Omental fat pad (tissue), 4 donors: ENCODE measurements around the gene TBC1D5. TPM values are rescaled to one million over a fixed set of nuclear protein-coding genes. Genes with fewer than 3 reads are reported as not detected.
"Not testable (repeated sequence)": the region's sequence is repeated elsewhere in the genome, so short reads cannot be mapped to it uniquely, and the experiment has no call there.

Experiments used
- ATAC-seq: fragments of 150-250 bp; one replicate; pipeline ENCODE4 v1.9.1; 2016; ENCODE audit warnings: mild to moderate bottlenecking, moderate library complexity; ENCODE audit not compliant: low FRiP score
- DNase-seq: peaks from one replicate; pipeline ENCODE4 v3.0.0-alpha.2; 2019; ENCODE audit warnings: low spot score
- total RNA-seq, 4 donors: library from RNA; depleted of rRNA; stranded (reverse); fragments of >200 nt; gene quantifications; one replicate each; pipeline ENCODE4 v1.1.0, GENCODE V29; 2016
- TF ChIP-seq, protein P1 (sequence below), 3 donors: fragments of 450-650 bp; IDR thresholded peaks; one replicate each; pipeline ENCODE4 v1.5.1; 2016 to 2017; ENCODE audit warnings: antibody characterized with exemption in 3 of 3, mild to moderate bottlenecking in 3 of 3, moderate library complexity in 2 of 3

The TBC1D5 gene
- total RNA-seq, 4 donors from 2014 or later = 56.8 to 92.5 (median 74.8) TPM

DNA sequence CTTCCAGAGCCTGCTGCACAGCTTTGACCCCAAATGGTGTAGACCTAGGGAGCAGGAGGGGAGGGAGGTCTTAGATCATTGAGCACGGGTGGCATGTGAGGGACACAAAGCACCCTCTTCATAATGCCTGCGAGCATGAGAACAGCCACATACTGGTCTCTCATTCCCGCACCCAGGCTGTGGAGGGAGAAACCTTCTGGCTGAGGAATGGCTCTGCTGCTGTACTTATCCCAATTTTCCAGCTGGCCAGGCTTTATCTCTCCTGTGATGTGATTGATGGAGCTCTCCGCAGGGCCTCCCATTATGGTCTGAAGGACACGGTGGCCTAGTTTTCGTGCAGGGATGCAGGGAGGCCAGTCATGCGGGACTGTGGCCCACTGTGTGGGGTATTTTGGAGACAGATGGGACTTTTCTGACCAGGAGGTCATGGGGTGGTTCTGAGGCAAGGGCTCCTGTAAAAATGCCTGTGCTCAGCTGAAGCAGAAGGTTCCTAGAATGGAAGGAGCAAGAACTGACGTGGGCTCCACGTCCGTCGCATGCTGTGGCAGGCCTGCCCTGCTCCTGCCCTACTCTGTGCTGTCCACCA is 606.2 kb downstream of the TBC1D5 start:
- DNase-seq (no peak), ATAC-seq (no peak)
- TF ChIP-seq, protein P1, sequence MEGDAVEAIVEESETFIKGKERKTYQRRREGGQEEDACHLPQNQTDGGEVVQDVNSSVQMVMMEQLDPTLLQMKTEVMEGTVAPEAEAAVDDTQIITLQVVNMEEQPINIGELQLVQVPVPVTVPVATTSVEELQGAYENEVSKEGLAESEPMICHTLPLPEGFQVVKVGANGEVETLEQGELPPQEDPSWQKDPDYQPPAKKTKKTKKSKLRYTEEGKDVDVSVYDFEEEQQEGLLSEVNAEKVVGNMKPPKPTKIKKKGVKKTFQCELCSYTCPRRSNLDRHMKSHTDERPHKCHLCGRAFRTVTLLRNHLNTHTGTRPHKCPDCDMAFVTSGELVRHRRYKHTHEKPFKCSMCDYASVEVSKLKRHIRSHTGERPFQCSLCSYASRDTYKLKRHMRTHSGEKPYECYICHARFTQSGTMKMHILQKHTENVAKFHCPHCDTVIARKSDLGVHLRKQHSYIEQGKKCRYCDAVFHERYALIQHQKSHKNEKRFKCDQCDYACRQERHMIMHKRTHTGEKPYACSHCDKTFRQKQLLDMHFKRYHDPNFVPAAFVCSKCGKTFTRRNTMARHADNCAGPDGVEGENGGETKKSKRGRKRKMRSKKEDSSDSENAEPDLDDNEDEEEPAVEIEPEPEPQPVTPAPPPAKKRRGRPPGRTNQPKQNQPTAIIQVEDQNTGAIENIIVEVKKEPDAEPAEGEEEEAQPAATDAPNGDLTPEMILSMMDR (IDR thresholded peaks at IDR 0.05) = no peak

DNA sequence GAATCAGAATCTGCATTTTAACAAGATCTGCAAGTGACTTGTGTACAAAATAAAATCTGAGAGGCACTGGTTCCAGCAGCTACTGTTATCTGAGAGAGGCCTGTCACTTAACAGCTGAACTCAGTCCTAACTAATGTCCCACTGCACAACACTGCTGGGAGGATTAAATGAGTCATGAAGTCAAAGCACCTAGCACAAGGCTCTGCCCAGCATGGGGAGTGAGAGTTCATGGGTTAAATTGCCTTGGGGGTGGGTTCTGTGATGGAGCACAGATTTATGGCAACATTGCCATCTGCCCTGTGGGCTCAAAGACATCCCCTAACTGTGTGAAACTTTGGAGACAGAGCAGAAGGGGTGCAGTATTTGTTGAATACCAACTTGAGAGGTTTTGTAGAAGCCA is 606.7 kb downstream of the TBC1D5 start:
- ATAC-seq = no peak
- TF ChIP-seq, protein P1 (IDR thresholded peaks at IDR 0.05) = no peak
- DNase-seq = no peak

DNA sequence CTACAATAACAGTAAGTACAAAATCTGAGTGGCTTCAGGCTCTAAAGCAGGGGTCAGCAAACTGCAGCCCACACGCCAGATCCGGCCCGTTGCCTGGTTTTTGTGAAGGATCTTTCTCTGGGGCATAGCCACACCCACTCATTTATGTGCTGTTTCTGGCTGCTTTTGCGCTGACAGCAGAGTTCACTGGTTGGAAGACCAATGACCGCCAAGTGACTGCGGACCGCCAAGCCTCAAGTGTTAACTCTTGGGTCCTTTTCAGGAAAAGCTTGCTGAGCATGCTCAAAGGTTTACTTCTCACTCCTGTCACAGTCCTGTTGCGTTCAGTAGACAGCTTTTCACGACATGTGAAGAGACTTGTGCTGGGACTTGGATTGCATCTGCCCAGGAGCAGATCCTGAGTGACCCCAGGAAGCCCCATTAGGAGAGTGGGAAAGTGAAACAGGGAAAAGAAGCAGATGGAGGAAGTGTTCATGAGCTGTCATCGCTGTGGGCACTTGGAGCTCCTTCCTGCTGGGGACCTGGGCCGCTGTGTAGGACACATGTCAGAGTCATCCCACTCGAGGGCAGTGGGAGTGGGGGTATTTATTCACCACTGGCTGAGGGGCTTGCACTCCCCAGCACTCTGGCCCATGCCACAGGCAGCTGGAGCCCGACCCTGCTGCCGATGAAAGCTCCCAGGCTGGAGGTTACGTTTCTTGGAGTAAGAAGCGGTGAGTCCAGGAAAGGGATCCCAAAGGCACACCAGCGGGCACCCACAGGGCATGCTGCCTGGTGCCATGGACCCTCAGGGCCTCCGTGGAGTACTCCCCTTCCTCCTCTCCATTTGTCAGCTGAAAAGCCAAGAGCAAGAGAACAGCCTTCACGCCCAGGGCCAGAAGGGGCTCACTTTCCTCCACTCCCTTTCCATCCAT is 608.5 kb downstream of the TBC1D5 start:
- no peak for DNase-seq
- TF ChIP-seq, protein P1 (IDR thresholded peaks at IDR 0.05) = no peak
- ATAC-seq = peak; percentile 15

DNA sequence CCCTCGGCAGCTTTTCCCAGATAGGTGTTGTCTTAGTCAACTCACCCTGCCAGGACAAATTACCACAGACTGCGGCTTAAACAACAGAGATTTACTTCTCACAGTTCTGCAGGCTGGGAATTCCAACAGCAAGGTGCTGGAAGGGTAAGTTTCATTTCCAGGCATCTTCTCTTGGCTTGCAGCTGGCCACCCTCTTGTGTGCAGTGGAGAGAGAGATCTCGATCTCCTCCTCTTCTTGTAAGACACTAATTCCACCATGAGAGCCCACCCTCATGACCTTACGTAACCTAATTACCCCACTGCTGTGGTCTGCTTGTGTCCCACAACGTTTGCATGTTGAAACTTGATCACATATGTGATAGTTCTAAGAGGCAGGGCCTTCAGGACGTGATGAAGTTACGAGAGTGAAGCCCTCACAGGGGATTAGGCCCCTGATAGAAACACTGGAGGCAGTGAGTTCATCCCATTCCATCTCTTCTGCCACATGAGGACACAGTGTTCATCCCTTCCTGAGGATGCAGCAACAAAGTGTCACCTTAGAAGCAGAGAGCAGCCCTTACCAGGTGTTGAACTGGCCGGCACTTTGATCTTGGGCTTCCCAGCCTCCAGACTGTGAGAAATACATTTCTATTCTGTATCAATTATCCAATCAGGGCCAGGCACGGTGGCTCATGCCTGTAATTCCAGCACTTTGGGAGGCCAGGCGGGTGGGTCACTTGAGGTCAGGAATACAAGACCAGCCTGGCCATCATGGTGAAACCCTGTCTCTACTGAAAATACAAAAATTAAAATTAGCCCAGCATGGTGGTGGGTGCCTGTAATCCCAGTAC is 609.9 kb downstream of the TBC1D5 start:
- TF ChIP-seq, protein P1 (IDR thresholded peaks at IDR 0.05) = no peak
- ATAC-seq = no peak
- no peak for DNase-seq

DNA sequence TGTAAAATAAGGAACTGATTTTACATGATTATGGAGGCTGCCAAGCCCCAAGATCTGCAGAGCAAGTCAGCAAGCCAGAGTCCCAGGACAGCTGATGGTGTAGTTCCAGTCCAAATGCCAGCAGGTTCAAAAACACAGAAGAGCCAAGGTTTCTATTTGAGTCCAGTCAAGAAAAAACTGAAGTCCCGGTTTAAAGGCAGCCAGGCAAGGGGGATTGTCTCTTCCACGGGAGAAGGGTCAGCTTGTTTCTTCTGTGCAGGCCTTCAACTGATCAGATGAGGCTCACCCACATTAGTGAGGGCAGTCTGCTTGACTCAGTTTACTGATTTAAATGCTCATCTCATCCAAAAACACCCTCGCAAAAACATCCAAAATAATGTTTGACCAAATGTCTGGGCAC is 611.5 kb downstream of the TBC1D5 start:
- DNase-seq (no peak), ATAC-seq (no peak)
- TF ChIP-seq, protein P1 (IDR thresholded peaks at IDR 0.05) = no peak

DNA sequence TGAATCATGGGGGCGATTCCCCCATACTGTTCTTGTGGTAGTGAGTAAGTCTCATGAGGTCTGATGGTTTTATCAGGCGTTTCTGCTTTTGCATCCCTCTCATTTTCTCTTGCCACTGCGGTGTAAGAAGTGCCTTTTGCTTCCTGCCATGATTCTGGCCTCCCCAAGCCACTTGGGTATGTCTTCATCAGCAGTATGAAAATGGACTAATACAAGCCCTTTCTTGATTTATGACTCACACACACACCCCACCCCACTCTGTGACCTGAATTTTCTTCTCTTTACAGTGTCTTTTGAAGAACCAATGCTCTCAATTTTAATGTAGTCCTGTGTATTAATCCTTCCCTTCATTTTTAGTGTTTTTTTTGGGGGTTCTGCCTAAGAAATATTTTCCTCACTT is 612.9 kb downstream of the TBC1D5 start:
- ATAC-seq = no peak

DNA sequence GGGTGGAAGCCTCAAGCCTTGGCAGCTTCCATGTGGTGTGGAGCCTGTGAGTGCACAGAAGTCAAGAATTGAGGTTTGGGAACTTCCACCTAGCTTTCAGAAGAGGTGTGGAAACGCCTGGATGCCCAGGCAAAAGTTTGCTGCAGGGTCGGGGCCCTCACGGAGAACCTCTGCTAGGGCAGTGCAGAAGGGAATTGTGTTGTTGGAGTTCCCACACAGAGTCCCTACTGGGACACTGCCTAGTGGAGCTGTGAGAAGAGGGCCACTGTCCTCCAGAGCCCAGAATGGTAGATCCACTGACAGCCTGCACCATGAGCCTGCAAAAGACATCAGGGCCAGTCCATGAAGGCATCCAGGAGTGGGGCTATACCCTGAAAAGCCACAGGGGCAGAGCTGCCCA is 613.8 kb downstream of the TBC1D5 start:
- DNase-seq, ATAC-seq: not testable (repeated sequence)

More for the DNA sequence above, 612.9 kb downstream of the TBC1D5 start:
- TF ChIP-seq, protein P1 (IDR thresholded peaks at IDR 0.05) = no peak
- DNase-seq = no peak
